Measurements from ENCODE around the gene ANKRD30B.
"Not testable (repeated sequence)": the region's sequence is repeated elsewhere in the genome, so short reads cannot be mapped to it uniquely, and the experiment has no call there.

ANKRD30B gene

GRCh38 chr18:14858514-14858913 is 110.5 kb downstream of the ANKRD30B start:
- not testable (repeated sequence) for H3K36me3 ChIP-seq (ENCODE audit: insufficient read depth, low read length); H3K4me1 ChIP-seq (ENCODE audit: insufficient read depth, low read length); H3K27me3 ChIP-seq (ENCODE audit: control insufficient read depth in 1 of 2, insufficient read depth in 2 of 2, low read length in 2 of 2); H3K4me3 ChIP-seq (ENCODE audit: low read depth in 1 of 2, low read length in 2 of 2); H3K9me3 ChIP-seq (ENCODE audit: low read length); H3K27ac ChIP-seq (ENCODE audit: low read depth, low read length); H3K9ac ChIP-seq (ENCODE audit: low read length)

- not testable (repeated sequence) for H3K27me3 ChIP-seq (ENCODE audit: control insufficient read depth in 1 of 2, insufficient read depth in 2 of 2, low read length in 2 of 2); H3K9me3 ChIP-seq (ENCODE audit: low read length); H3K9ac ChIP-seq (ENCODE audit: low read length); H3K36me3 ChIP-seq (ENCODE audit: insufficient read depth, low read length); H3K4me1 ChIP-seq (ENCODE audit: insufficient read depth, low read length); H3K4me3 ChIP-seq (ENCODE audit: low read depth in 1 of 2, low read length in 2 of 2); H3K27ac ChIP-seq (ENCODE audit: low read depth, low read length)
These were observed 112.0 kb downstream of the ANKRD30B start for GRCh38 chr18:14859995-14860394.

- H3K36me3 ChIP-seq (ENCODE audit: insufficient read depth, low read length); H3K4me3 ChIP-seq (ENCODE audit: low read depth in 1 of 2, low read length in 2 of 2); H3K9me3 ChIP-seq (ENCODE audit: low read length); H3K9ac ChIP-seq (ENCODE audit: low read length); H3K27me3 ChIP-seq (ENCODE audit: control insufficient read depth in 1 of 2, insufficient read depth in 2 of 2, low read length in 2 of 2); H3K27ac ChIP-seq (ENCODE audit: low read depth, low read length); H3K4me1 ChIP-seq (ENCODE audit: insufficient read depth, low read length): not testable (repeated sequence)
These were observed 118.5 kb downstream of the ANKRD30B start for GRCh38 chr18:14866426-14866825.

DNA sequence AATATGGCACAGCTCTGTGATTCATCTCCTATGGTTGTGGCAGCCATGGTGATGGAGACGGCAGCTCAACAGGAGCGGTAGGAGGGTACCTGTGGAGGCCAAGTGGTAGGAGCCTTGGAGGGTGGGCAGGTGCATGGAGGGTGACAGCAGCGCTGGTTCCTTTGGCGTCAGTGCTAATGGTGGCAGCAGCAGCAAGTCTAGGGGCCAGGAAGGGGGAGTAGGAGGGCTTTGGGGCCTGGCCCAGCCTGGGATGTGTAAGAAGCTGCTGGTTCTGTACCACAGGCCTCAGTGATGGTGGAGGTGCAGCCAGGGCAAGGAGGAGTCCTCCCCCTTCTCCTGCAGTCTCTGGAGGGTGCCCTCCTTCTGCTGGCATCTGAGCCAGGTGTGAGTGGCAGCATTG is 120.0 kb downstream of the ANKRD30B start:
- H3K9ac ChIP-seq (ENCODE audit: low read length); H3K27ac ChIP-seq (ENCODE audit: low read depth, low read length); H3K4me1 ChIP-seq (ENCODE audit: insufficient read depth, low read length); H3K27me3 ChIP-seq (ENCODE audit: control insufficient read depth in 1 of 2, insufficient read depth in 2 of 2, low read length in 2 of 2); H3K36me3 ChIP-seq (ENCODE audit: insufficient read depth, low read length); H3K4me3 ChIP-seq (ENCODE audit: low read depth in 1 of 2, low read length in 2 of 2); H3K9me3 ChIP-seq (ENCODE audit: low read length): not testable (repeated sequence)

DNA sequence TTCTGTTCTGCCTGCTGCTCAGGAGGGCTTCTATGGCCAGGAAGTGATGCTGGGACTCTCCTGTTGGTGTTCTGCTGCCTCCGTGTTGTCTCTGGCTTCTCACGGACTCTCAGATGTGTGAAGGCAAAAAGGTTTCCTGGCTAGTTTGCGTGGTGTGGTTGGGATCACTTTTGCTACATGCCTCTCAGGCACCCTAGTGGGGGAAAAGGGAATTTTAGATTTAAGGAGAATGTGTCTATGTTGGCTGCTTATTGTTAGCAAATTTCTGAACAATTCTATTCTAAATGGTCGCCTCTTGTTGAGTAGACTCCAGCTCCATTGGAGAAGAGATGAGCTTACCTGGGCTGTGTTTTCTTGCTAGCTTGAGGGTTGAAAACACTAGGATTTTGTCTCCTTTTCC is 120.9 kb downstream of the ANKRD30B start:
- H3K36me3 ChIP-seq (ENCODE audit: insufficient read depth, low read length); H3K9me3 ChIP-seq (ENCODE audit: low read length); H3K27ac ChIP-seq (ENCODE audit: low read depth, low read length); H3K27me3 ChIP-seq (ENCODE audit: control insufficient read depth in 1 of 2, insufficient read depth in 2 of 2, low read length in 2 of 2); H3K9ac ChIP-seq (ENCODE audit: low read length); H3K4me1 ChIP-seq (ENCODE audit: insufficient read depth, low read length); H3K4me3 ChIP-seq (ENCODE audit: low read depth in 1 of 2, low read length in 2 of 2): not testable (repeated sequence)

GRCh38 chr18:14878826-14879225 is 130.9 kb downstream of the ANKRD30B start:
- H3K27me3 ChIP-seq (ENCODE audit: control insufficient read depth in 1 of 2, insufficient read depth in 2 of 2, low read length in 2 of 2); H3K4me1 ChIP-seq (ENCODE audit: insufficient read depth, low read length); H3K4me3 ChIP-seq (ENCODE audit: low read depth in 1 of 2, low read length in 2 of 2); H3K9me3 ChIP-seq (ENCODE audit: low read length); H3K27ac ChIP-seq (ENCODE audit: low read depth, low read length); H3K36me3 ChIP-seq (ENCODE audit: insufficient read depth, low read length); H3K9ac ChIP-seq (ENCODE audit: low read length): not testable (repeated sequence)

DNA sequence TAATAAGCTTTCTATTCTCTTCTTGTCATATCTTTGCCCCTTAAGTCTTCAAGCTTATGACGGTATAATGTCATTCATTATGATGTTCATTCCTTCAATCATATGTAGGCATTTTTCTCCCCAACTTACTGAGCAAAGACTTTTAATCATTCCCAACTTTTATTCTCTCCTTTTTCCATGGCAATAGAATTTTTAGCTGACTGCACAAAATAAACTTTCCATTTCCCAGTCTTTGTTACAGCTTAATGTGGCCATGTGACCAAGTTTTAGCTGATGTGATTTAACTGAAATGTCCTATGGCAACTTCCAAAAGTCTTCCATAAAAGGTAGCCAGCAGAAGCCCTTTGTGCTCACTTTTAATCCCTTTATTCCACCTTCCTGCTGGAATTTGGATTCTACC is 152.5 kb downstream of the ANKRD30B start:
- Histone ChIP-seq H3K27ac (ENCODE audit: low read depth, low read length) (no peak overlapping the region), H3K9ac (ENCODE audit: low read length) (no peak overlapping the region), H3K4me3 (ENCODE audit: low read depth in 1 of 2, low read length in 2 of 2) (no peak overlapping the region), H3K4me1 (ENCODE audit: insufficient read depth, low read length) (no peaks in the 10 kb centered on the region), H3K36me3 (ENCODE audit: insufficient read depth, low read length) (no peaks in the 10 kb centered on the region), H3K9me3 (ENCODE audit: low read length) (no peaks in the 10 kb centered on the region), H3K27me3 (ENCODE audit: control insufficient read depth in 1 of 2, insufficient read depth in 2 of 2, low read length in 2 of 2) (no peaks in the 10 kb centered on the region)
